RCC 7860 (cell line): ENCODE results near the gene PARP6.

Source experiments
- DNase-seq: peaks from one replicate; pipeline ENCODE4 v3.0.0-alpha.2; 2015; ENCODE audit warnings: low spot score
- FAIRE-seq: peaks from 2 replicates; lab custom pipeline; 2012; peaks lifted over from hg19 to GRCh38; lab: Jason Lieb, UNC

PARP6 gene

GRCh38 chr15:72231833-72232478, 40.4 kb downstream of the PARP6 start:
- peak; percentile 62 for FAIRE-seq

DNA sequence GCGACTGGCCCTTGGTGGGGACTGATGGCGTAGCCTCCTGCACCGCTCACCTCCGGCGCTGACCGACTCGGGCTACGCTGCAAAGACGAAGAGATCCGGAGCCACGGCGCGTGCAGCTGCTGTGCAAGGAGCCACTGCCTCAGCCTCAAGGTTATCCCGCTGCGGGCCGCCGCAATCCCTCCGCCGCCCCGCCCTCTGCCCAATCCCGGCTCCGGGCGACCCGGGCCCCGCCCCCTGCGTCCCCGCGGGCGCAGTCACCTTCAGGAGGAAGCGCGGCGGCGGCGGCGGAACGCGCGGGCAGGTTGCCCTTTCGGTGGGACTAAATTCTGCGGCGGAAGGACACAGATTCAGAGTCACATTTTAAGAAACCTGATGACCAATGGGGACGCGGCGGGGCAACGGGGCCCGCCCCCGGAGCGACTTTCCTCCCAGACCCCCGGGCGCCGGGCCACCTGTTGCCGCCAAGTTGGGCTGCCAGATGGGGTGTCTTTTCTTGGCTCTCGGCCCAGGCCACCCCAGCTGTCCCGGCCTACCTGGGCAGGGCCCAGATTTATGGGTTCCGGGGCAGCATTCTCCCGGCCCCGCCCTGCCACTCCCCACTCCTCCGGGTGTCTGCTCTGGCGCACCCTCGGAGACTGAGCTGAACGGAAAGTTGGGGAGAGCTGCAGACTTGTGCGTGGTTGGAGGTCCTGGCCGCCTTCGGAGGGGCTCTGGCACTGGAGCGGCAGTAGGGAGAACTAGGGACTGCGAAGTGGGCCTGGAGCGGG, 41.1 kb downstream of the PARP6 start, which contains the start of gene PKM:
PKM (minus strand) TSS at position 125 of the 767 bp plus-strand sequence. CDS start 12,093 bp downstream, outside the sequence.
- DNase-seq: peak; percentile 88
- FAIRE-seq: no peak

More at GRCh38 chr15:72231833-72232478, 40.4 kb downstream of the PARP6 start:
- peak; percentile 55 for DNase-seq

- DNase-seq (peak; percentile 86), FAIRE-seq (no peak)
These were observed 41.9 kb downstream of the PARP6 start for GRCh38 chr15:72230197-72231065.

GRCh38 chr15:72229947-72230196, 42.5 kb downstream of the PARP6 start:
- no peak for DNase-seq
- FAIRE-seq: no peak

- no peak for FAIRE-seq
- DNase-seq: peak; percentile 33
These were observed 43.0 kb downstream of the PARP6 start for GRCh38 chr15:72229076-72229946.

- FAIRE-seq: no peak
- DNase-seq: no peak
These were observed 44.6 kb downstream of the PARP6 start for GRCh38 chr15:72227720-72228119.

- FAIRE-seq (peak; percentile 71), DNase-seq (peak; percentile 90)
These were observed 45.2 kb downstream of the PARP6 start for GRCh38 chr15:72227192-72227586.

DNA sequence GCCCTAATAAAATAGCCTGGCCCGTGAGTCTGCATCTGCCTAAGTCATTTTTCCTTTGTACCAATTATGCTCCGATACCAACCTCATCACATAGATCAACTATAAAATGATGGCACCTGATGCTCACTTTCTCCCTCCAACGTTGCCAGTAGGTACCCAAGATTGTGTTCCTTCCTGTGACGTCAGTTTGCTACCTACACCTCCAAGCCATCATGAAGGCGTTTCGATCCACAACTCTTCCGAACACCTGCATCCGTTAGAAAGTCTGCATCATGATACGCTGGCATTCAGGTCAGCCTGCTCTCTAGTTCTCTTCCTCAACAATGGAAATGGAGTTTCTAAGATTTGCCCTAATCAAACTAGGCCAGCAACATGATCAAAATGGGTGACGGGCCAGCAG, 49.1 kb downstream of the PARP6 start:
- no peak for FAIRE-seq

GRCh38 chr15:72222393-72222792, 50.0 kb downstream of the PARP6 start:
- FAIRE-seq (peak; percentile 80), DNase-seq (peak; percentile 86)

More for the DNA sequence above, 49.1 kb downstream of the PARP6 start:
- no peak for DNase-seq

GRCh38 chr15:72220687-72221086, 51.7 kb downstream of the PARP6 start:
- FAIRE-seq (no peak), DNase-seq (no peak)

DNA sequence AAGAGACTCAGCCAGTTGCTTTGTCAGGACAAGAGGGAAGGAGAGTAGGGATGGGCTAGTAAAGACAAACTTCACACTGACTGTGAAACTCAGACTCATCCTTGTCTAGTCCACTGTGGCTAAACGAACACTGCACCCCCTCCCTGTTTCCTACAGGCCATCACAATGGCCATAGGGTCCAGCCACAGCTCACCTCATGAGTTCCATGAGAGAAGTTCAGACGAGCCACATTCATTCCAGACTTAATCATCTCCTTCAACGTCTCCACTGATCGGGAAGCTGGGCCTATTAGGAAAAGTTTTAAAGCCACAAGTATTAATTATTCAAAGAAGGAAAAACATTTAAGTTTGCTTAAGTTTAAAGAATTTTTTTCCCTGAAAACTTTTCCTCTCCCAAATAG, 55.1 kb downstream of the PARP6 start:
- no peak for DNase-seq
- no peak for FAIRE-seq

DNA sequence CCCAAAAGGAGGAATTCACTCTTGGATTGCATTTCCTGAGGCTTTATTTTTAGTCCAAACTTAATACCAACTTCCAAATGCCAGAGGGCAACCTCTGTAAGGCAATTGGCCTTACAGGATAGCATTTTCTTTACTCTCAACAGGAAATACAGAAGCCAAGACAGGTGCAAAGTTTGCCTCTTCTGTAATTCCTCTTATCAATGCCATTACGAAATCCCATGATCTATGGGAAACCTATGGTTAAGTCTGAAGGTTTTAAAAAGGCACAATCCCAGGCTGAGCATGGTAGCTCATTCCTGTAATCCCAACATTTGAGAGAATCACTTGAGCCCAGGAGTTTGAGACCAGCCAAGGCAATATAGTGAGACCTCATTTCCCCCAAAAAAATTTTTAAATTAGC, 56.3 kb downstream of the PARP6 start:
- FAIRE-seq (no peak), DNase-seq (no peak)

DNA sequence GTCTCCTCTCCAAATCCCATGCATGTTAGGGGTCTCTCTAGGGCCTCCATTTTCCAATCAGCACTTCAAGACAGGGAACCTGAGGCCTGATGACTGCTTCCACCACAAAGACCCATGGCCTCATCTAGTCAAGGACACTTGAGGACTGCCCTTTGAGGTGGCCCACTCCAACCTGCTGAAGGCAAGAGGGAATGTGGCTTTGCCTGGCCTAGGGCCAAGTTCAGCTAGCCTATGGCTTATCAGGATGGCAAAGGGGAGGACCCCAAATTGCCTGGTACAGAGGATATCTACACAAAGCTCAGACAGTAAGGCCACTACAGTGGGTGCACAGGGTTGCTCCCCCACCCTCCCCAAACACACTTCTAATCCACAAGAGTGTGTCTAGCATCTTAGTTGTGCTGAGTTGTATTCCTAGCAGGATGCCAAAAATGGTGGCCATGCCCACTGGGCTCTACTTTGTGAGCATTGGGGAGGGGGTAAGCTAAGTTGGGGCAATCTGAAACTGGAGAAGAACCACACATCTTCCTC, 64.7 kb downstream of the PARP6 start:
- no peak for DNase-seq
- no peak for FAIRE-seq

DNA sequence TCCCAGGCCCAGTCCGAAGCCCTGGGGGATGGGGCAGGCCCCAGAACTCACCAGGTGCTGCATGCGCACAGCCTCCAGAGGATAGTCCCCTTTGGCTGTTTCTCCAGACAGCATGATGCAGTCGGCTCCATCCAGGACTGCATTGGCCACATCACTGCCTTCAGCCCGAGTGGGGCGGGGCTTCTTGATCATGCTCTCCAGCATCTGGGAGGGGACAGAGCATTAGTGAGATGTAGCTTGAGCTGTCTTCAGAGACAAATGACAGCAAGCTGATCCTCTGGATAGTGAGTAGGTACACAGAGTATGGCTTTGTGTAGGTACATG, 65.7 kb downstream of the PARP6 start:
- no peak for DNase-seq
- FAIRE-seq: no peak

DNA sequence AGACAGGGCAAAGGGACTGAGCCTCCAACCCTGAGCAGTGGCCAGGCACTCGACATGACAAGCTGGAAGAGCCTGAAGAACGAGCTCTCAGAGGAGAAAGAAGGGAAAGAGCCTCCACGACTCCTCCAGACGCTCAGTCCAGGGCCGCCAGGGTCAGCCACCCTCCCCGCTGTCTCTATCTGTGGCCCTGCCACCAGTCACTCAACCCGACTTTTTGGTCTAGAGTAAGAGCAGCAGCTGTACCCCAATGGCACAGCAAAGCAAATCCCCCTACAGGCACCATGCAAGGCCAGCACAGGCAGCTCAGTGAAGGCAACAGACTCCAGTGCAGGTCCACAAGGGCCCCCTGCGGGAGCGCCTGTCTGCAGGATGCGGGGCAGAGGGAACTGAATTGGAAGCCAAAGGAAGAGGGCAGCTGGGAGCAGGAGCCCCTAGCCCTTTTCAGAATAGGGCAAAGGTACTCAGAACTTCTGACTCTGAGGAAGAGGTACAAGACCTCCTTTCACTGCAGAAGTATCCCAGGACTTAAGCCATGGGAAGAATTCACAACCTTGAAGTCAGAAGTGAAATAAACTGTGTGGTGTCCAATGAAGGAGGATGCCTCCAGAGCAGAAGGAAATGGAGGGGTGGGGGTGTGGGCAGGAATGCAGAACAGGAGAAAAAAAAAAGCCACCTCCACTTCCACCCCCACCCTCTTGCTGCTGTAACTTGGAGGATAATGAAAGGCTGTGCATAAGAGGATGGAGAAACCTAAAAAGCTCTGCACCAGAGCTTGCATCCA, 66.3 kb downstream of the PARP6 start:
- no peak for FAIRE-seq
- no peak for DNase-seq

GRCh38 chr15:72205273-72205672, 67.1 kb downstream of the PARP6 start:
- DNase-seq (no peak), FAIRE-seq (no peak)

DNA sequence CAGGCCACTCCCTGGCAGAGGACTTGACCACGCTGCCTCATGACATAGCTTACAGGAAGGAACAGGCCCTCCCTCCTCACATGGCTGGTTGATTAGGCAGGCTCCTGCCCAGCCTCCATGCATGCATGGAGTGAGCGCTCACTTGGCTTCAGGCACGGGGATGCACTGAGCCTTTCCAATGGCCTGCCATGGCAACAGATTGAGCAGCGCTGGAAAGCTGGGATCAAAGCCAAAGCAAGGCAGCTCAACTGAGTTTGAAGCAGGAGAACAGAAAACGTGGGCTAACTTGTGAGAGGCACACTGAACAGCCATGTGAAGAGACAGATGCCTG, 68.9 kb downstream of the PARP6 start:
- FAIRE-seq (peak; percentile 74), DNase-seq (peak; percentile 87)

DNA sequence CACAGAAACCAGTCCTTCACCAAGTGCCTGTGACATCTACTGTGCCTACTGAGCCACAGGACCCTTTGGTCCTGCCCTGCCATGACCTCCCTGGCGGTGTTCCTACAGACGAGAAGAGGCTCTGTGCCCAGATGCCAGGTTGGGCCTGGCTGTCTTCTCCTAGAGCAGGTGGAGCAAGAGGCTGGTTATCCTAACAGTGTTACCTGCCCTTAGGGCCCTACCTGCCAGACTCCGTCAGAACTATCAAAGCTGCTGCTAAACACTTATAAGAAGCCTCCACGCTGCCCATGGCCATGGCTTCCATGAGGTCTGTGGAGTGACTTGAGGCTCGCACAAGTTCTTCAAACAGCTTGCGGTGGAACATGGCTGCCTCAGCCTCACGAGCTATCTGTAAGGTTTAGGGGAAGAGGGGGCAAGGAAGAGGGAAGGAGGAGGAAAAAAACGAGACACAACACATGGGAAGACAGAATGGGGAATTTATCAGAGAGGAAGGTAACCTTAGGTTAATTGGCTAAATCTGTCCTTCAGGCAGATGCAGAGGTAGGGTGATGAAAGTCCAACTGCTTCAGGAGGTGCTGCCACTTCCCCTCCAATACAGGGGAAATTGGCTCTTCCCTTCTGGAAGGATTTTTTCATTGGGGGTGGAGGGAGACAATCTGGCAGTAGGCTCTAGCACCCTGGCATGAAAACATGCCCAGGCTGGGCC, 69.4 kb downstream of the PARP6 start:
- FAIRE-seq: no peak
- no peak for DNase-seq

GRCh38 chr15:72202302-72202701, 70.1 kb downstream of the PARP6 start:
- DNase-seq (no peak), FAIRE-seq (no peak)
